ENCODE results near the gene TBC1D14. TPM values are rescaled to one million over a fixed set of nuclear protein-coding genes. Genes with fewer than 3 reads are reported as not detected.

The TBC1D14 gene
- total and polyA plus RNA-seq, 2 of the 4 experiments (the other 2 are of a cell fraction): 31.7 to 40.7 TPM

GRCh38 chr4:7067452-7068278 is 158.0 kb downstream of the TBC1D14 start, which contains the start of gene GRPEL1:
Gene GRPEL1 (minus strand): TSS chr4:7068064. CDS start chr4:7068032, 32 bp downstream.
- intact Hi-C loops (cut with micrococcal nuclease) (loop anchor here (2.0 kb wide), 1 partner anchor 57 kb away; no protein-coding TSS in a partner anchor), dilution Hi-C loops (cut with HindIII; ENCODE audit: low sequenced_read_pairs, unreplicated experiment) (no loop called here), in situ Hi-C loops (cut with MboI; ENCODE audit: low sequenced_read_pairs) (no loop called here)
- Histone ChIP-seq H4K8ac (ENCODE audit: low read depth in 2 of 2, low read length in 2 of 2) (peak within 1 kb of the TSS; percentile 59 to 80; a peak in 2 of 4 replicates), H2AK5ac (ENCODE audit: low read depth, low read length) (peak within 1 kb of the TSS; percentile 75), H3K4me1 (ENCODE audit: control insufficient read depth, insufficient read depth, low read length) (peaks cover 7% of the 10 kb centered on the region; the same call in 1 of the 2 replicates), H3K23ac (ENCODE audit: low read depth, low read length) (peak within 1 kb of the TSS; percentile 85), H3K9me1 (ENCODE audit: insufficient read depth, low read length) (peaks cover 3% of the 10 kb centered on the region; the same call in 1 of the 2 replicates), H3K4ac (ENCODE audit: low read depth, low read length) (peak within 1 kb of the TSS; percentile 70), H4K5ac (ENCODE audit: low read depth, low read length) (peak within 1 kb of the TSS; percentile 33; the same call in 1 of the 2 replicates), H3K14ac (replicated peaks; ENCODE audit: low read depth, low read length) (peak within 1 kb of the TSS; percentile 74), H2AK9ac (replicated peaks; ENCODE audit: low read depth, low read length, poor library complexity) (peak within 1 kb of the TSS; percentile 99), H2BK120ac (ENCODE audit: low read depth, low read length) (no peak within 1 kb of the TSS), H3K9ac (ENCODE audit: low read depth, low read length) (peak within 1 kb of the TSS; percentile 79), H2BK15ac (ENCODE audit: low read depth, low read length) (no peak within 1 kb of the TSS), H2AFZ (replicated peaks; ENCODE audit: low read length, poor library complexity) (peak within 1 kb of the TSS; percentile 97), H3K9me3 (ENCODE audit: control insufficient read depth, insufficient read depth, low read length) (no peaks in the 10 kb centered on the region), H3K4me3 (ENCODE audit: insufficient read depth, low read depth, low read length) (peak within 1 kb of the TSS; percentile 74), H3K27ac (ENCODE audit: insufficient read depth, low read length) (peak within 1 kb of the TSS; percentile 85), H4K91ac (ENCODE audit: insufficient read depth, low read depth, low read length) (peak within 1 kb of the TSS; percentile 47; the same call in 1 of the 2 replicates), H3K79me1 (ENCODE audit: low read depth in 1 of 2, low read length in 2 of 2) (peaks cover 18 to 40% of the 10 kb centered on the region in 2 experiments), H3K36me3 (ENCODE audit: control insufficient read depth, insufficient read depth, low read length) (peaks cover 13% of the 10 kb centered on the region), H3K4me2 (ENCODE audit: low read depth, low read length) (peak within 1 kb of the TSS; percentile 98), H3K27me3 (ENCODE audit: control insufficient read depth, insufficient read depth, low read length) (peaks cover 2% of the 10 kb centered on the region; the same call in 1 of the 2 replicates), H3K56ac (ENCODE audit: extremely low read depth, insufficient read depth, low read length) (peak within 1 kb of the TSS; percentile 70; the same call in 1 of the 2 replicates), H2BK20ac (ENCODE audit: low read depth, low read length) (no peak within 1 kb of the TSS), H2BK5ac (ENCODE audit: low read depth, low read length, poor library complexity, severe bottlenecking) (peak within 1 kb of the TSS; percentile 59), H4K20me1 (ENCODE audit: insufficient read depth, low read length) (peaks cover 19% of the 10 kb centered on the region), H3K18ac (ENCODE audit: low read depth, low read length) (no peak within 1 kb of the TSS)
- DNase-seq (peak; percentile 99), ATAC-seq (ENCODE audit: low read depth) (peak; percentile 96)
- WGBS, 2 experiments (ENCODE audit: extremely low coverage in 2 of 2, insufficient read length in 1 of 2): 0% methylated on average over 42 of the region's 81 CpGs; no CpG with 5 or more reads in 1 of the 2 experiments
- no TSS peak for BruUV-seq (replicated peaks)
- POLR2A ChIA-PET (ENCODE audit: unreplicated experiment): interaction anchor here (0.6 to 1.0 kb wide), 4 partner anchors 27 to 340 kb away, joined by 3 to 4 read pairs (median 4); no protein-coding TSS in a partner anchor
- CTCF ChIA-PET: interaction anchor here (0.6 to 1.5 kb wide), 3 partner anchors 24 to 158 kb away, joined by 3 to 4 read pairs (median 3); partner anchors contain the start of genes TADA2B and TBC1D14
- TF ChIP-seq FOS (IDR thresholded peaks at IDR 0.05; ENCODE audit: low read depth, low read length): no peak
- no peak for TF ChIP-seq CHD1 (IDR thresholded peaks at IDR 0.05; ENCODE audit: low read depth, low read length)
- TF ChIP-seq ELK1 (IDR thresholded peaks at IDR 0.05; ENCODE audit: borderline replicate concordance, low read depth, low read length): no peak
- TF ChIP-seq MAFK (IDR thresholded peaks at IDR 0.05; ENCODE audit: low read depth, low read length): no peak
- TF ChIP-seq NFE2L2 (IDR thresholded peaks at IDR 0.05; ENCODE audit: low read depth, low read length): no peak
- peak; percentile 65; the same call in 1 of the 2 replicates for TF ChIP-seq BHLHE40 (IDR thresholded peaks at IDR 0.05; ENCODE audit: low read depth, low read length)
- TF ChIP-seq SMC3 (IDR thresholded peaks at IDR 0.05; ENCODE audit: low read depth, low read length): no peak
- no peak for TF ChIP-seq CTCF (conservative IDR thresholded peaks at IDR 0.05; ENCODE audit: low read depth, low read length)
- no peak for TF ChIP-seq USF2 (IDR thresholded peaks at IDR 0.05; ENCODE audit: low read depth, low read length)
- no peak for TF ChIP-seq RAD21 (IDR thresholded peaks at IDR 0.05; ENCODE audit: low read length)
- 0 out of 2 replicates have a peak, but pooled peaks have one; percentile 14 for TF ChIP-seq RFX5 (IDR thresholded peaks at IDR 0.05; ENCODE audit: low read depth, low read length)
- peak; percentile 88; the same call in 1 of the 2 replicates for TF ChIP-seq MAZ (IDR thresholded peaks at IDR 0.05; ENCODE audit: borderline replicate concordance, low read depth, low read length)
